Gastrocnemius medialis (tissue), 4 donors: ENCODE results near the gene BEND3. TPM values are rescaled to one million over a fixed set of nuclear protein-coding genes. Genes with fewer than 3 reads are reported as not detected.

Source experiments
- ATAC-seq, 2 donors: fragments of 150-250 bp; one replicate each; pipeline ENCODE4 v1.9.1; 2016
- DNase-seq, 2 donors: peaks; one replicate each; pipeline ENCODE4 v3.0.0-alpha.2; 2019
- H3K27ac ChIP-seq, 4 donors: fragments of 200-600 bp; sonication (generic); 1 replicate in 1 of 4; 2 replicates in 3 of 4; pipeline ENCODE4 v1.5.1; 2016 to 2018; ENCODE audit warnings: mild to moderate bottlenecking in 2 of 4, moderate library complexity in 1 of 4
- H3K27me3 ChIP-seq, 3 donors: fragments of 200-600 bp; sonication (generic) in 2 of 3; 1 replicate in 1 of 3; 2 replicates in 2 of 3; pipeline versions ENCODE4 v1.5.1 to v1.6.0; 2016 to 2019; ENCODE audit warnings: mild to moderate bottlenecking in 1 of 3, moderate library complexity in 1 of 3
- H3K36me3 ChIP-seq, 2 donors: fragments of 200-600 bp; sonication (generic) in 1 of 2; one replicate each; pipeline ENCODE4 v1.5.1; 2017 to 2018
- H3K4me1 ChIP-seq, 2 donors: fragments of 200-600 bp; sonication (generic) in 1 of 2; one replicate each; pipeline ENCODE4 v1.5.1; 2016 to 2017; ENCODE audit warnings: mild to moderate bottlenecking in 2 of 2
- H3K4me3 ChIP-seq, 4 donors: fragments of 200-600 bp; sonication (generic) in 3 of 4; 1 replicate in 1 of 4; 2 replicates in 3 of 4; pipeline ENCODE4 v1.5.1; 2016 to 2019; ENCODE audit warnings: mild to moderate bottlenecking in 2 of 4
- H3K9me3 ChIP-seq, 3 donors: fragments of 200-600 bp; sonication (generic) in 2 of 3; 1 replicate in 1 of 3; 2 replicates in 2 of 3; pipeline ENCODE4 v1.5.1; 2016 to 2019
- CTCF ChIP-seq, 5 experiments: fragments of 450-650 bp in 3 of 5; fragments of 200-600 bp in 2 of 5; sonication (generic) in 2 of 5; IDR thresholded peaks in 4 of 5; conservative IDR thresholded peaks in 1 of 5; 1 replicate in 4 of 5; 2 replicates in 1 of 5; pipeline ENCODE4 v1.5.1; 2016 to 2019; ENCODE audit warnings: antibody characterized with exemption in 5 of 5, mild to moderate bottlenecking in 3 of 5, moderate library complexity in 3 of 5
- POLR2A ChIP-seq, 2 donors: fragments of 450-650 bp; IDR thresholded peaks; one replicate each; pipeline ENCODE4 v1.6.1; 2017; ENCODE audit warnings: antibody characterized with exemption in 2 of 2, mild to moderate bottlenecking in 2 of 2, moderate library complexity in 2 of 2
- in situ Hi-C, 4 donors: fragments of 200-750 bp; cut with MboI; loops; one replicate each; pipeline versions ENCODE4 v1.15.0 to v1.8.0; 2017; ENCODE audit warnings: low sequenced_read_pairs in 4 of 4
- intact Hi-C: fragments of 100-400 bp; cut with DNase I; formaldehyde crosslinking; loops from one replicate; pipeline ENCODE4 v1.15.1; 2023; ENCODE audit warnings: low total_unique reads
- total RNA-seq, 4 donors: library from RNA; depleted of rRNA; stranded (reverse); fragments of >200 nt; gene quantifications; one replicate each; pipeline versions ENCODE4 v1.1.0 to v1.2.3, GENCODE V29; 2016

The BEND3 gene
- total RNA-seq, 4 donors from 2014 or later = 1.5 to 1.9 (median 1.7) TPM

- no peaks in the 10 kb centered on the region for H3K36me3 ChIP-seq
- TF ChIP-seq POLR2A (IDR thresholded peaks at IDR 0.05) (no peak), CTCF (IDR thresholded peaks at IDR 0.05 in 4 of 5, conservative IDR thresholded peaks at IDR 0.05 in 1 of 5) (no peak)
- no peaks in the 10 kb centered on the region for H3K9me3 ChIP-seq
- intact Hi-C loops = no loop called here
- DNase-seq = no peak
- no peaks in the 10 kb centered on the region for H3K27me3 ChIP-seq
- H3K27ac ChIP-seq = no peak overlapping the region
- no peak overlapping the region for H3K4me3 ChIP-seq
- no peaks in the 10 kb centered on the region for H3K4me1 ChIP-seq
- no peak for ATAC-seq
- in situ Hi-C loops = no loop called here
Measured at GRCh38 chr6:107019047-107019446, 96.3 kb downstream of the BEND3 start.

Other genes with a start within 250 kb of the BEND3 start
- 1 to 10 TPM in 3 of 4 donors, under 1 TPM in 1; 0.39 to 5.9 (median 1.4) TPM for gene CD24, start 140.8 kb downstream of the BEND3 start, total RNA-seq
- 10 to 100 TPM; 10.6 to 20.3 (median 17.0) TPM for gene MTRES1, start 87.3 kb downstream of the BEND3 start, total RNA-seq